HPDE6-E6E7 (cell line): ENCODE results near the gene PRAMEF26.
"Not testable (repeated sequence)": the region's sequence is repeated elsewhere in the genome, so short reads cannot be mapped to it uniquely, and the experiment has no call there.

ENCODE experiments used
- DNase-seq: peaks from one replicate; pipeline ENCODE4 v3.0.0; 2011; ENCODE audit warnings: missing footprints; ENCODE audit errors: extremely low spot score

Gene PRAMEF26

DNA sequence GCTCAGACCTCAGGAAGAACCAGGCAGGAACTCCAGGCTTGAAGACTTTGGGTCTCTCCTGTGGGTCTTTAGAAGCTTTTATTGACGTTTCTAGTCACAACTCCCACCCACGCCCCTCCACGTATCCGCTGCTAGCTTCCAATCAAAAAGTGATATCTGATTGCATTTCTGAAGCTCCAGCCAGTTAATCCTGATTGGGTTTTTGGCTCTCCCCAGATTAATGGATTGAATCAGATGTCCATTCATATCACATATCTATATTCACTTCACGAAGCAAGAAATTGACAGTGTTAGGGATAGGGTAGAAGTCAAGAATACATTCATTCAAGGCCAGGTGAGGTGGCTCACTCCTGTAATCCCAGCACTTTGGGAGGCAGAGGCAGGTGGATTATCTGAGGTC, at the start of gene PRAMEF26:
Gene PRAMEF26 (minus strand): TSS at position 101 of the 400 bp plus-strand sequence. CDS start 2,914 bp downstream, outside the sequence.
- DNase-seq: not testable (repeated sequence)

- not testable (repeated sequence) for DNase-seq
Measured at GRCh38 chr1:13201309-13201708, 45.5 kb upstream of the PRAMEF26 start, which contains the start of gene PRAMEF13. Gene PRAMEF13, minus strand, starts transcription at chr1:13201409. Its CDS starts 1,820 bp downstream, at chr1:13199589.

- DNase-seq: not testable (repeated sequence)
Measured at GRCh38 chr1:13171548-13171947, 15.7 kb upstream of the PRAMEF26 start, which contains the start of gene PRAMEF9. Gene PRAMEF9, plus strand, starts transcription at chr1:13171848. Its CDS starts 3,433 bp downstream, at chr1:13175281.

DNA sequence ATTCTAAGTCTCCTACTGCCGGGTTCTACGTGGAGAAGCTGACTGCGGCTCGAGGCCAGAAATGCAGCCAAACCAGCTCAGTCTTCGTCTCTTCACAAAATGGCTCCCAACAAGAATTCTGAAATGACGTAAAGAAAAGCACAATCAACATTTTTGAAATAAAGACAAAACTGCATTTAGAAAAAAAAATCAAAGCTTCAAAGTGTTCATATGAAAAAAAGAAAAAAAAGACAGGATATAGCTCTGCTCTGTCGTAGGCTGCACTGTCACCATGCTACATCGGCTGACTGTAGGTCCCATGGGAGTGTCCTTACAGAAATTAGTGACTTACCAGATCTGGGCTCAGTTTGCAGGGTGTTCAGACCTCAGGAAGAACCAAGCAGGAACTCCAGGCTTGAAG, 9.7 kb upstream of the PRAMEF26 start, which contains the start of gene HNRNPCL4:
Gene HNRNPCL4 (minus strand): TSS at position 101 of the 400 bp plus-strand sequence. CDS start 164 bp downstream, outside the sequence.
- not testable (repeated sequence) for DNase-seq

DNA sequence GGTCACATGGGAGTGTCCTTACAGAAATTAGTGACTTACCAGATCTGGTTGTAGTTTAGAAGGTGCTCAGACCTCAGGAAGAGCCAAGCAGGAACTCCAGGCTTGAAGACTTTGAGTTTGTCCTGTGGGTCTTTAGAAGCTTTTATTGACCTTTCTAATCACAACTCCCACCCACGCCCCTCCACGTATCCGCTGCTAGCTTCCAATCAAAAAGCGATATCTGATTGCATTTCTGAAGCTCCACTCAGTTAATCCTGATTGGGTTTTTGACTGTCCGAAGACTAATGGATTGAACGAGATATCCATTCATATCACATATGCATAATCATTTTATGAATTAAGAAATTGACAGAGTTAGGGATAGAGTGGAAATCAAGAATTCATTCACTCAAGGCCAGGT, 39.1 kb downstream of the PRAMEF26 start, which contains the start of gene HNRNPCL2:
Gene HNRNPCL2 (minus strand): TSS at position 101 of the 400 bp plus-strand sequence. CDS start 454 bp downstream, outside the sequence.
- DNase-seq: not testable (repeated sequence)
